GM21737 (cell line): Measurements from ENCODE around the gene SLC6A9.
A peak's percentile ranks its signal among the peaks of the same experiment; 100 is the strongest.

ENCODE experiments used
- ATAC-seq: cut with Tn5 transposase; IDR thresholded peaks from one replicate; pipeline ENCODE4 v1.9.1; 2021; ENCODE audit warnings: mild to moderate bottlenecking, moderate library complexity; ENCODE audit not compliant: unreplicated experiment

Gene SLC6A9

DNA sequence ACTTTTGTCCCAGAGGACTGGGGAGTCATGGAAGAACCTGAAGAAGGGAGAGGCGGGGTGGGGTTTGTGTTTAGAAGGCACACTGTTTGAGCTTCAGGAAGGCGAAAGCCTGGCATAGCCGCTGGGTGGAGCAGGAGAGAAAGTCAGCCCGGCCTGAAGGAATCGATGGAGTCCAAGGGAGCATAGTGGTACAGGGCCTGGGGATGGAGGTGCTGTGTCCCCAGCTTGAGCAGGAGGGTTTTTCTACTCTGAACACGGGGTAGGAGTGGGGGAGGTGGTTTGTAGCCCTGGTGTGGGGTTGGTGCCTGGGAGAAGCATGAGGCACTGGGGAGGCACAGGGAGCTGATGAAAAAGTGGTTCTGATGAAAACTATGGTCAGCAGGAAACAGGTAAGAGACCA lies 44.5 kb downstream of the SLC6A9 start:
- ATAC-seq: no peak

GRCh38 chr1:43985984-43986595 lies 45.2 kb downstream of the SLC6A9 start:
- ATAC-seq: no peak

GRCh38 chr1:43984855-43985254 lies 46.4 kb downstream of the SLC6A9 start:
- no peak for ATAC-seq

DNA sequence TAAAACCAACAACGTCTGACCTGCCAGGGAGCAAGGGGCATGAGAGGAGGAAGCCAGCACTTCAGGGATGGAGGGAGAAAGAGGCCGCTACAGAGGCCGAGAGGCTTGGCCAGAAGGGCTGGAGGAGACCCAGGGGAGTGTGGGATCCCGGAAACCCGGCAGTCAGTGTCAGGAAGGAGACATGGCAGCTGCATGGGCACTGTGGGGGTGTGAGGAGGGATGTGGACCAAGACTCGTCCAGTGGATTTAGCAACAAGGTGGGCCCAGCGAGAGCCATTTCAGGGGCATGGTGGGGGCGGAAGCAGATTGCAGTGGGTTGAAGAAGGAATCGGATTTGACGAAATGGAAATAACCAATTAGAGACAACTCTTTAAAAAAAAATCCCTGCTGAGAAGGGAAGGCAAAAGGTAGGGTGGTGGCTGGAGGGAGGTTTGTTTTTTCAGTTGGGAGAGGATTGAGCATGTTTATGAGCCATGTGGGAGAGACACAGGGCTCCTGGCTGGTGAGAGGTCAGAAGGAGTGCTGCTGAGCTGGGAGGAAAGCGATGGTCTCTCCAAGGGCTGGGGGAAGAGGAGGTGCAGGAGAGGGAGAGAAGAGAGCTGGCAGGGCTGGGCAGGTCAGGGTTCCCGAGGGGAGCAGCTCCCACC lies 47.9 kb downstream of the SLC6A9 start:
- no peak for ATAC-seq

- ATAC-seq: no peak
Observed at GRCh38 chr1:43982808-43983207, 48.5 kb downstream of the SLC6A9 start.

- no peak for ATAC-seq
Observed at GRCh38 chr1:43982241-43982640, 49.0 kb downstream of the SLC6A9 start.

- ATAC-seq: no peak
Observed at GRCh38 chr1:43981636-43982035, 49.6 kb downstream of the SLC6A9 start.

DNA sequence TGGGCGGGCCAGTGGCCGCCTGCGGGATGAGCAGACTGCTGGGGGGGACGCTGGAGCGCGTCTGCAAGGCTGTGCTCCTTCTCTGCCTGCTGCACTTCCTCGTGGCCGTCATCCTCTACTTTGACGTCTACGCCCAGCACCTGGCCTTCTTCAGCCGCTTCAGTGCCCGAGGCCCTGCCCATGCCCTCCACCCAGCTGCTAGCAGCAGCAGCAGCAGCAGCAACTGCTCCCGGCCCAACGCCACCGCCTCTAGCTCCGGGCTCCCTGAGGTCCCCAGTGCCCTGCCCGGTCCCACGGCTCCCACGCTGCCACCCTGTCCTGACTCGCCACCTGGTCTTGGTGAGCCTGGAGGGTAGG lies 50.1 kb downstream of the SLC6A9 start:
- no peak for ATAC-seq

DNA sequence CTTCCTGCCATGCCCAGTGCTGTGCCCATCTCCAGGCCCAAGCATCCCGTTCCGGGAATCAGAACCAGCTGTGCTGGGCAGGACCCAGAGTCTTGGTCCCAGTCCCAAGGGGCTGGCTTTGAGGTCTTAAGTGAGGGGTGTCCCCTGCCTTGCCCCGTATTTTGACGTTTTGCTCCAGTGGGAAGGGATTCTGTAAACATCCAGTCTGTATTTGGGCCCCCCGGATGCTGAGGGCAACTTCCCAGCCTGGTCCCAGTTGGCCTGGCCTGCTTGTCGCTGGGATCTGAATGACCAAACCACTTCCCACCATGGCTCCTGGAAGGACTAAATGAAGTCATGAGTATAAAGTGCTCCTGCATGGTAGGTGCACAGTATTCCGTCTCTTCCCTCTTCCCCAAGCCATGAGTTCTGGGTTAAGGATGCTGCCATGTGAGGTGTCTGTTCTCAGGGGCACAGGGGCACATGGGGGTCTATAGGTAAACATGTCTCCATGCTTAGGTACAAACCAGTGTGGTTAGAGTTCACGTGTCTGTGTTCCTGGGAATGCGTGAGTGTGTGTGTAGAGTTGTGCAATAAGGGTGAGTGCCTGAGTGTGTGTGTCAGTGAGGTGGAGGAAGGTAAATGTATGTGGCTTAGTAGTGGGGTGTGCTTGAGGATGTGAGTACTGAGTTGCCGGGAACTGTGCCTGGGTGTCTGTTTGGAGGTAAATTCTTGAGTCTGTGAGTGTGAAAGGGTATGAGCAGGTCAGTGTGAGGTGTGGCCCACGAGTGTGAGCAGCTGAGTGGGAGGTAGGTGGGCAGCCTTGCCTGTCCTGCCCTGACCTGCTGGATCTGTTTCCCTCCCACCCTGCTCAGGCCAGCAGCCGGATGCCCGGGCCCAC lies 50.8 kb downstream of the SLC6A9 start:
- ATAC-seq: no peak

GRCh38 chr1:43979528-43980254 lies 51.6 kb downstream of the SLC6A9 start:
- no peak for ATAC-seq

GRCh38 chr1:43979261-43979527 lies 52.1 kb downstream of the SLC6A9 start:
- ATAC-seq: no peak

- ATAC-seq: no peak
Observed at GRCh38 chr1:43978551-43979260, 52.6 kb downstream of the SLC6A9 start, which contains the start of gene B4GALT2. Gene B4GALT2, plus strand, starts transcription at chr1:43979210. Its CDS starts 1,951 bp downstream, at chr1:43981161.

DNA sequence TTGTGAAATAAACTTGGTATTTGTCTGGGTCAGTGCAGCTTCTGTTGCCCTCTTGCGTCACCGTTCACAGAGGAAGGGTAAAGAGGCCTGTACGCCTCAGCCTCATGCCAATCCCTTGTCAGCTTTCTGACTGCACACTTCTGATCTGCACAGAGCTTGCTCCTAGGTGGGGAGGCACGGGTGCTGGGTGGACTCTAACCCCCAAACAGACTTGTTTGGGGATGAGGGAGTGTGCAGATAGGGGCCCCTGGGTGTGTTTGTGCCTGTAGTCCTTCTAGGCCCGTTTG lies 53.1 kb downstream of the SLC6A9 start:
- no peak for ATAC-seq

DNA sequence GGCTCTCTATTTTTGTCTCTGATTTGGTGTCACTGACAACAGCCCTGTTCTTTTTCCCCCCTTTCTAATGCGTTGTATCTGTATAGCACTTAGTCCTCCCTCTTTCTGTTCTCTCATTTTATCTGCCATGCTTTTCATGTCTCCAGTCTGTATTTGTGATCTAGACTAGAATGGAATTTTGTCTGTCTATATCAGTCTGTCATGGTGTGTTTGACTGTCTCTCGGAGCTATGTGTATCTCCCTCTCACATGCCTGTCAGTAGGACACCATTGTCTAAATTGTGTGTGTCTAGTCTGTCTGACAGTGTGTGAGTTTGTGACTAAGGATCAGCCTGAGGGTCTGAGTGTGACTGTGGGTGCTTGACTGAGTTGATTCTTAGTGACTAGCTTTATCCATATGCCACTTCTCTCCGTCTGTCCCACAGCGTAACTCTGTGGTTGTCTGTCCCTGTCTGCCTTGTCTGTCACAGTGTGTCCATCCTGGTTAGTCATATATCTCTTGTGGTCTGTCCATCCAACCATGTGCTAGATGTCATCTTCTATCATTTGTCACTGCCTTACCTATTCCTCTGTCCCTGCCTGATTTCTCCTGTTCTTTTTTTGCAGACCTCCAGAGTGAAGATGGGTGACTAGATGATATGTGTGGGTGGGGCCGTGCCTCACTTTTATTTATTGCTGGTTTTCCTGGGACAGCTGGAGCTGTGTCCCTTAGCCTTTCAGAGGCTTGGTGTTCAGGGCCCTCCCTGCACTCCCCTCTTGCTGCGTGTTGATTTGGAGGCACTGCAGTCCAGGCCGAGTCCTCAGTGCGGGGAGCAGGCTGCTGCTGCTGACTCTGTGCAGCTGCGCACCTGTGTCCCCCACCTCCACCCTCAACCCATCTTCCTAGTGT lies 53.6 kb downstream of the SLC6A9 start:
- no peak for ATAC-seq

DNA sequence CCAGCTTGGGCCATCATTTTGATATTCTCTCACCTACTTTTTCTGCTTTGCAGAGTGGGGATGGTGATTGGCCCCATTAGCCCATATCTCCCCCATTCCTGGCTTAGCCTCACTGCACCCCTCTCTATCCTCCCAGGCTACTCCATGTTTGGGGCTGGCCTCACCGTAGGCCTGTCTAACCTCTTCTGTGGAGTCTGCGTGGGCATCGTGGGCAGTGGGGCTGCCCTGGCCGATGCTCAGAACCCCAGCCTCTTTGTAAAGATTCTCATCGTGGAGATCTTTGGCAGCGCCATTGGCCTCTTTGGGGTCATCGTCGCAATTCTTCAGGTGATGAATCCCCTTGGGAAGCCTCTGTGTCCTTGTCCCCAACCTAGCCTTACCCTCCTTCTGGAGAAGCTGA lies 54.4 kb downstream of the SLC6A9 start:
- no peak for ATAC-seq

GRCh38 chr1:43976045-43976444 lies 55.2 kb downstream of the SLC6A9 start:
- no peak for ATAC-seq

DNA sequence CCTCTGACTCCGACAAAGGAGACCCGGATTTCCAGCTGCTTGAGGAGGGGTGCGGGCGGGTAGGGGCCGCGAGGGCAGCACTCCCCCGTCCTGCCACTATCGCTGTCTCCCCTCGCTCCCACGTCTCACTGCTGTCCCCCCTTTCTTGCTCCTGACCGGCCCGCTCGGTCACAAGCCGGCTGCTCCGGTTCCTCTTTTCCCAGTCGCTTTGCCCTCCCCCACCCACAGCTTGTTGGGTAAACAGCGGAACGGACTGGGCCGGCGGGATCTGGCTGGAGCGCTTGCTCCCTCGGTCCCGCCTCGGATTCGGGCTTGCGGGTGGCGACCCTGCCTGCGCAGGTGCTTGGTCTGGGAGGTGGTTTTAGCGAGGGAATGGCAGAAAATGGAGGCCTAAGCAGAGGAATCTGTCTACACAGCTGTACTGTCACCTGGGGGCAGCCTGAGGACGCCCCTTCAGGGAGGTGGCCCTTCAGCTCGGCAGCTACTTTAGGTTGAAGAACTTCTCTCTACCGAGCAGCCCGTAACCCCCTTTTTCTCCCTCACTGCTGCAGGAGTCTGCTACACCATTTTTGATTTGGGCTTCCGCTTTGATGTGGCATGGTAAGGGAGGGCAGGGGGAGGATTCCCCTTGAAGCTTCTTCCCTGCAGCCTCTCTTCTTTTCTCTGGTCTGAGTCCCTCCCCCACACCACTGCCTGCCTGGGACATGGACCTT lies 55.9 kb downstream of the SLC6A9 start:
- ATAC-seq: no peak

GRCh38 chr1:43974443-43975248 lies 56.6 kb downstream of the SLC6A9 start, which contains the start of gene ATP6V0B:
Gene ATP6V0B, plus strand, starts transcription at chr1:43974960. Its CDS starts 81 bp downstream, at chr1:43975041.
- peak; percentile 57 for ATAC-seq
